HEK293 (cell line): ENCODE data around the gene SNX21.

ENCODE experiments used
- CTCF ChIA-PET: fragments of 350-600 bp; formaldehyde crosslinking; extraction: SDS; loops from one replicate; lab custom pipeline; 2021; ENCODE audit warnings: antibody characterized with exemption; lab: Yijun Ruan, JAX
- POLR2A ChIA-PET: fragments of 300-600 bp; formaldehyde crosslinking; extraction: SDS; loops from one replicate; lab custom pipeline; 2020; ENCODE audit warnings: antibody characterized with exemption, inconsistent platforms; lab: Yijun Ruan, JAX
- H3K27ac ChIP-seq: fragments of 200-500 bp; sonication (Bioruptor generic); 2 replicates; pipeline ENCODE4 v1.5.1; 2014; ENCODE audit warnings: low read depth, low read length, control low read depth, inconsistent platforms; ENCODE audit errors: extremely low read depth
- H3K36me3 ChIP-seq, 2 experiments: fragments of 200-500 bp in 1 of 2; sonication (Bioruptor generic) in 1 of 2; 1 replicate in 1 of 2; 2 replicates in 1 of 2; pipeline ENCODE4 v1.5.1; 2014 to 2017; ENCODE audit warnings: inconsistent platforms in 2 of 2, low read length in 2 of 2; ENCODE audit not compliant: control insufficient read depth in 2 of 2, insufficient read depth in 1 of 2
- H3K4me1 ChIP-seq: fragments of 200-500 bp; sonication (Bioruptor generic); 2 replicates; pipeline ENCODE4 v1.5.1; 2014; ENCODE audit warnings: mild to moderate bottlenecking, low read length, inconsistent platforms; ENCODE audit not compliant: control insufficient read depth, insufficient read depth
- H3K4me3 ChIP-seq: 2 replicates; pipeline ENCODE4 v1.5.1; 2011; ENCODE audit warnings: low read depth, mild to moderate bottlenecking, control low read depth, low read length, moderate library complexity
- H3K9me3 ChIP-seq: fragments of 200-500 bp; sonication (Bioruptor generic); 2 replicates; pipeline ENCODE4 v1.5.1; 2014; ENCODE audit warnings: low read depth, low read length, inconsistent platforms; ENCODE audit not compliant: control insufficient read depth, insufficient read depth
- SP2 ChIP-seq: fragments of 450-650 bp; formaldehyde crosslinking; IDR thresholded peaks from 2 replicates; pipeline ENCODE4 v1.5.1; 2016; ENCODE audit warnings: missing biosample characterization, missing genetic modification characterization
- ZBTB6 ChIP-seq: fragments of 450-650 bp; formaldehyde crosslinking; IDR thresholded peaks from 2 replicates; pipeline ENCODE4 v1.5.1; 2017; ENCODE audit warnings: missing biosample characterization, missing genetic modification characterization
- ZNF211 ChIP-seq: fragments of 450-650 bp; formaldehyde crosslinking; IDR thresholded peaks from 2 replicates; pipeline ENCODE4 v1.5.1; 2016; ENCODE audit warnings: low read depth, missing biosample characterization, missing genetic modification characterization
- ZNF335 ChIP-seq: fragments of 450-650 bp; formaldehyde crosslinking; conservative IDR thresholded peaks from 2 replicates; pipeline ENCODE4 v1.5.1; 2016; ENCODE audit warnings: missing biosample characterization, missing genetic modification characterization
- ZNF518A ChIP-seq: fragments of 450-650 bp; formaldehyde crosslinking; conservative IDR thresholded peaks from 2 replicates; pipeline ENCODE4 v1.5.1; 2016; ENCODE audit warnings: low read depth, missing biosample characterization, missing genetic modification characterization
- ZNF530 ChIP-seq: fragments of 450-650 bp; formaldehyde crosslinking; IDR thresholded peaks from 2 replicates; pipeline ENCODE4 v1.5.1; 2016; ENCODE audit warnings: low read depth, missing biosample characterization, missing genetic modification characterization
- ZNF560 ChIP-seq: fragments of 450-650 bp; formaldehyde crosslinking; IDR thresholded peaks from 2 replicates; pipeline ENCODE4 v1.5.1; 2017; ENCODE audit warnings: missing biosample characterization, missing genetic modification characterization, borderline replicate concordance
- TF ChIP-seq, protein P1 (sequence below): fragments of 450-650 bp; formaldehyde crosslinking; IDR thresholded peaks from 2 replicates; pipeline ENCODE4 v1.5.1; 2016; ENCODE audit warnings: missing biosample characterization, missing genetic modification characterization
- TF ChIP-seq, protein P2 (sequence below): fragments of 450-650 bp; formaldehyde crosslinking; conservative IDR thresholded peaks from 2 replicates; pipeline ENCODE4 v1.5.1; 2016; ENCODE audit warnings: low read depth, missing biosample characterization, missing genetic modification characterization

The SNX21 gene

DNA sequence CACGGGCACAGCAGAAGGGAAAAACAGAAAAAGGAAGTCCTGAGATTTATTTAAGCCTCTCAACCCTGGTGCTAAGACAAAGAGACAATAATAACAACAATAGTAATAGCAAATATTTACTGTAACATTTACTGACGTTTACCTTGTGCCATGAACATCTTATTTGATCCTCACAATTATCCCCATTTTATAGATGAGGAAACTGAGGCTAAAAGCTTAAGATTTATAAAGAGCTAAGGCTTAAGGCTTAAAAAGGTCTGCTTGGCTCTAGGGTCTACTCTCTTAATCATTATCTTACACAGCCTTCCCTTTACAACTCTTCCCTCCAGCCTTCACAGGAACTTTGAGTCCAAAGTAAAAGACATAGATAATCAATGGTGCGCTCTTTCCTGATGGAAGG is 45.2 kb upstream of the SNX21 start (continued):
- TF ChIP-seq ZNF518A (tag by site-specific recombination) (no peak), ZBTB6 (no peak), ZNF335 (tag by site-specific recombination) (no peak), ZNF530 (tag by site-specific recombination) (no peak), ZNF211 (tag by site-specific recombination) (no peak)
- TF ChIP-seq, protein P1, sequence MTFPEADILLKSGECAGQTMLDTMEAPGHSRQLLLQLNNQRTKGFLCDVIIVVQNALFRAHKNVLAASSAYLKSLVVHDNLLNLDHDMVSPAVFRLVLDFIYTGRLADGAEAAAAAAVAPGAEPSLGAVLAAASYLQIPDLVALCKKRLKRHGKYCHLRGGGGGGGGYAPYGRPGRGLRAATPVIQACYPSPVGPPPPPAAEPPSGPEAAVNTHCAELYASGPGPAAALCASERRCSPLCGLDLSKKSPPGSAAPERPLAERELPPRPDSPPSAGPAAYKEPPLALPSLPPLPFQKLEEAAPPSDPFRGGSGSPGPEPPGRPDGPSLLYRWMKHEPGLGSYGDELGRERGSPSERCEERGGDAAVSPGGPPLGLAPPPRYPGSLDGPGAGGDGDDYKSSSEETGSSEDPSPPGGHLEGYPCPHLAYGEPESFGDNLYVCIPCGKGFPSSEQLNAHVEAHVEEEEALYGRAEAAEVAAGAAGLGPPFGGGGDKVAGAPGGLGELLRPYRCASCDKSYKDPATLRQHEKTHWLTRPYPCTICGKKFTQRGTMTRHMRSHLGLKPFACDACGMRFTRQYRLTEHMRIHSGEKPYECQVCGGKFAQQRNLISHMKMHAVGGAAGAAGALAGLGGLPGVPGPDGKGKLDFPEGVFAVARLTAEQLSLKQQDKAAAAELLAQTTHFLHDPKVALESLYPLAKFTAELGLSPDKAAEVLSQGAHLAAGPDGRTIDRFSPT (tag by site-specific recombination) = no peak

GRCh38 chr20:45792317-45793118 is 41.1 kb upstream of the SNX21 start:
- TF ChIP-seq SP2 (0 out of 2 replicates have a peak, but pooled peaks have one; percentile 16), ZNF560 (tag by site-specific recombination) (no peak)
- TF ChIP-seq, protein P2, sequence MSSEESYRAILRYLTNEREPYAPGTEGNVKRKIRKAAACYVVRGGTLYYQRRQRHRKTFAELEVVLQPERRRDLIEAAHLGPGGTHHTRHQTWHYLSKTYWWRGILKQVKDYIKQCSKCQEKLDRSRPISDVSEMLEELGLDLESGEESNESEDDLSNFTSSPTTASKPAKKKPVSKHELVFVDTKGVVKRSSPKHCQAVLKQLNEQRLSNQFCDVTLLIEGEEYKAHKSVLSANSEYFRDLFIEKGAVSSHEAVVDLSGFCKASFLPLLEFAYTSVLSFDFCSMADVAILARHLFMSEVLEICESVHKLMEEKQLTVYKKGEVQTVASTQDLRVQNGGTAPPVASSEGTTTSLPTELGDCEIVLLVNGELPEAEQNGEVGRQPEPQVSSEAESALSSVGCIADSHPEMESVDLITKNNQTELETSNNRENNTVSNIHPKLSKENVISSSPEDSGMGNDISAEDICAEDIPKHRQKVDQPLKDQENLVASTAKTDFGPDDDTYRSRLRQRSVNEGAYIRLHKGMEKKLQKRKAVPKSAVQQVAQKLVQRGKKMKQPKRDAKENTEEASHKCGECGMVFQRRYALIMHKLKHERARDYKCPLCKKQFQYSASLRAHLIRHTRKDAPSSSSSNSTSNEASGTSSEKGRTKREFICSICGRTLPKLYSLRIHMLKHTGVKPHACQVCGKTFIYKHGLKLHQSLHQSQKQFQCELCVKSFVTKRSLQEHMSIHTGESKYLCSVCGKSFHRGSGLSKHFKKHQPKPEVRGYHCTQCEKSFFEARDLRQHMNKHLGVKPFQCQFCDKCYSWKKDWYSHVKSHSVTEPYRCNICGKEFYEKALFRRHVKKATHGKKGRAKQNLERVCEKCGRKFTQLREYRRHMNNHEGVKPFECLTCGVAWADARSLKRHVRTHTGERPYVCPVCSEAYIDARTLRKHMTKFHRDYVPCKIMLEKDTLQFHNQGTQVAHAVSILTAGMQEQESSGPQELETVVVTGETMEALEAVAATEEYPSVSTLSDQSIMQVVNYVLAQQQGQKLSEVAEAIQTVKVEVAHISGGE (tag by site-specific recombination) = peak; percentile 13; the same call in 1 of the 2 replicates
- no peaks in the 10 kb centered on the region for H3K4me1 ChIP-seq
- ChIA-PET POLR2A (interaction anchor here (0.9 to 1.9 kb wide), 7 partner anchors 12 to 429 kb away, joined by 3 to 8 read pairs (median 4); partner anchors contain the start of genes SYS1, WFDC10A and ZSWIM1), CTCF (interaction anchor here (1.2 kb wide), 1 partner anchor 21 kb away, joined by 4 read pairs; no protein-coding TSS in a partner anchor)
- no peaks in the 10 kb centered on the region for H3K9me3 ChIP-seq
- H3K27ac ChIP-seq = peak overlapping the region; percentile 57; the same call in 1 of the 2 replicates
- H3K36me3 ChIP-seq = peaks cover 20 to 34% of the 10 kb centered on the region in 2 experiments
- peak overlapping the region; percentile 86 for H3K4me3 ChIP-seq
